Posterior cingulate gyrus (tissue), 11 donors: ENCODE data around the gene SYT7.

Source experiments
- DNase-seq, 10 donors: peaks; one replicate each; pipeline versions ENCODE4 v3.0.0 to v3.0.0-alpha.2; 2020 to 2021; ENCODE audit warnings: mixed read lengths in 3 of 10
- intact Hi-C: fragments of 100-400 bp; cut with DNase I; formaldehyde crosslinking; loops from one replicate; pipeline ENCODE4 v1.15.1; 2023

Gene SYT7

GRCh38 chr11:61586792-61587430 is 6.0 kb upstream of the SYT7 start:
- no peak for DNase-seq
- intact Hi-C loops = no loop called here

GRCh38 chr11:61585115-61585514 is 4.2 kb upstream of the SYT7 start:
- DNase-seq = no peak
- intact Hi-C loops = no loop called here

- intact Hi-C loops = no loop called here
- no peak for DNase-seq
Observed at GRCh38 chr11:61581931-61582330, 1.1 kb upstream of the SYT7 start.

- DNase-seq = no peak
- intact Hi-C loops = no loop called here
Observed at GRCh38 chr11:61580271-61580888, 496 bp downstream of the SYT7 start.

- intact Hi-C loops = no loop called here
- no peak for DNase-seq
Observed at GRCh38 chr11:61579676-61580270, 1.1 kb downstream of the SYT7 start.

GRCh38 chr11:61578819-61579675 is 1.8 kb downstream of the SYT7 start:
- no peak for DNase-seq
- intact Hi-C loops = no loop called here

- no peak for DNase-seq
- intact Hi-C loops = no loop called here
Observed at GRCh38 chr11:61577383-61578118, 3.3 kb downstream of the SYT7 start.

- DNase-seq = no peak
- intact Hi-C loops = no loop called here
Observed at GRCh38 chr11:61575886-61576861, 4.7 kb downstream of the SYT7 start.

- intact Hi-C loops = no loop called here
- DNase-seq = no peak
Observed at GRCh38 chr11:61574611-61575010, 6.3 kb downstream of the SYT7 start.

GRCh38 chr11:61572913-61573312 is 8.0 kb downstream of the SYT7 start:
- intact Hi-C loops = no loop called here
- no peak for DNase-seq

GRCh38 chr11:61571869-61572268 is 9.0 kb downstream of the SYT7 start:
- DNase-seq = peak in 5 of 10 donors; percentile 43 to 90 (median 66)
- intact Hi-C loops = no loop called here

GRCh38 chr11:61571337-61571736 is 9.5 kb downstream of the SYT7 start:
- intact Hi-C loops = no loop called here
- DNase-seq = peak in 6 of 10 donors; percentile 44 to 95 (median 76)

GRCh38 chr11:61569701-61570100 is 11.2 kb downstream of the SYT7 start:
- intact Hi-C loops = no loop called here
- DNase-seq = no peak

- intact Hi-C loops = no loop called here
- no peak for DNase-seq
Observed at GRCh38 chr11:61569018-61569417, 11.9 kb downstream of the SYT7 start.

GRCh38 chr11:61567286-61568061 is 13.4 kb downstream of the SYT7 start:
- DNase-seq = peak in 6 of 10 donors; percentile 52 to 94 (median 72)

GRCh38 chr11:61564936-61565696 is 15.8 kb downstream of the SYT7 start:
- peak in 1 of 10 donors; percentile 85 for DNase-seq
- intact Hi-C loops = no loop called here

More at GRCh38 chr11:61567286-61568061, 13.4 kb downstream of the SYT7 start:
- intact Hi-C loops = no loop called here

GRCh38 chr11:61560751-61561150 is 20.1 kb downstream of the SYT7 start:
- peak in 1 of 10 donors; percentile 59 for DNase-seq
- intact Hi-C loops = no loop called here

- intact Hi-C loops = no loop called here
- DNase-seq = no peak
Observed at GRCh38 chr11:61556621-61557020, 24.3 kb downstream of the SYT7 start.
